A204.1 (cell line): Measurements from ENCODE around the gene COPZ1.
"Not testable (repeated sequence)": the region's sequence is repeated elsewhere in the genome, so short reads cannot be mapped to it uniquely, and the experiment has no call there.

Experiments used
- FAIRE-seq: peaks from 2 replicates; lab custom pipeline; 2012; peaks lifted over from hg19 to GRCh38; lab: Jason Lieb, UNC

COPZ1 gene

GRCh38 chr12:54294953-54295566 is 29.9 kb upstream of the COPZ1 start:
- FAIRE-seq, result no peak

GRCh38 chr12:54296393-54297099 is 28.4 kb upstream of the COPZ1 start:
- FAIRE-seq, result no peak

- no peak for FAIRE-seq
These were observed 26.0 kb upstream of the COPZ1 start for GRCh38 chr12:54298904-54299303.

GRCh38 chr12:54299515-54300224 is 25.3 kb upstream of the COPZ1 start:
- no peak for FAIRE-seq

- FAIRE-seq, result no peak
These were observed 24.7 kb upstream of the COPZ1 start for GRCh38 chr12:54300225-54300731.

- no peak for FAIRE-seq
These were observed 24.1 kb upstream of the COPZ1 start, which contains the start of gene NFE2 for GRCh38 chr12:54300732-54301427. Gene NFE2 (minus strand): TSS chr12:54301015. CDS start chr12:54295248, 5,767 bp downstream.

GRCh38 chr12:54301428-54302048 is 23.4 kb upstream of the COPZ1 start:
- FAIRE-seq, result no peak

- FAIRE-seq, result no peak
These were observed 21.3 kb upstream of the COPZ1 start for GRCh38 chr12:54303640-54304039.

GRCh38 chr12:54304187-54304810 is 20.6 kb upstream of the COPZ1 start:
- FAIRE-seq, result no peak

- FAIRE-seq, result no peak
These were observed 17.8 kb upstream of the COPZ1 start for GRCh38 chr12:54306925-54307741.

GRCh38 chr12:54311051-54311450 is 13.9 kb upstream of the COPZ1 start:
- FAIRE-seq, result no peak

GRCh38 chr12:54312309-54312708 is 12.6 kb upstream of the COPZ1 start:
- FAIRE-seq, result not testable (repeated sequence)

GRCh38 chr12:54321363-54321762 is 3.6 kb upstream of the COPZ1 start:
- FAIRE-seq, result no peak

GRCh38 chr12:54325442-54326109 is 645 bp downstream of the COPZ1 start:
- not testable (repeated sequence) for FAIRE-seq

- no peak for FAIRE-seq
These were observed 3.8 kb downstream of the COPZ1 start for GRCh38 chr12:54328595-54329337.

- no peak for FAIRE-seq
These were observed 4.8 kb downstream of the COPZ1 start for GRCh38 chr12:54329759-54330158.

GRCh38 chr12:54330442-54330841 is 5.5 kb downstream of the COPZ1 start:
- FAIRE-seq, result no peak

GRCh38 chr12:54331461-54331860 is 6.5 kb downstream of the COPZ1 start:
- no peak for FAIRE-seq

- no peak for FAIRE-seq
These were observed 8.6 kb downstream of the COPZ1 start for GRCh38 chr12:54333420-54334034.
